Activated CD4-positive, alpha-beta T cell treated with anti-CD3 and anti-CD28 coated beads, Interleukin-2, amount 50 U/mL, for 4 hours (primary cell): Measurements from ENCODE around the gene MED13.
"Not testable (repeated sequence)": the region's sequence is repeated elsewhere in the genome, so short reads cannot be mapped to it uniquely, and the experiment has no call there.

Source experiments
- DNase-seq, 2 experiments: peaks; one replicate each; pipeline ENCODE4 v3.0.0-alpha.2; 2020

Gene MED13

DNA sequence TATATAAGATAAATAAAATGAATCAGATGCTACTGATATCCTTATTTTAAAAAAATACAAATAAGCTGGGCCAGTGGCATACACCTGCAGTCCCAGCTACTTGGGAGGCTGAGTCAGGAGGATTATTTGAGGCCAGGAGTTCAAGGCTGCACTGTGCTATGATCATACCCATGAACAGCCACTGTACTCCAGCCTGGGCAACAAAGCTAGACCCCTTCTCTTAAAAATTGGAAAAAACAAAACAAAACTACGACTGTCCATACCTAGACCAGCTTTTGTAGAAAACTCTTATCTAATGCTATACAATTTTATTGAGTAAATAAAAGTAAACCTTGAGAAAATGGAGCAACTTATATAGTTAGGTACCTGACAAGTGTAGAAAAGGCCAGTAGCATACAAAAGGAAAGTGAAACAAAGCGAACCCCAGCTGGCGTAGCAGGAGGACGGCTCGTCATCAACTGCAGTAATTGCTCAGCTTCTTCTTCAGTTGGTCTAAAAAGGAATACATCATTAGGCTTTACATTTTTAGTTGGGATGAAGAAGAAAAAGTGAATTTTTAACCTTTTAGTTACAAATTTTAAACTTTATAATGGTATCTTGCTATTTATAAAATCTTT, 160.9 kb downstream of the MED13 start:
- DNase-seq, result peak; percentile 5 to 8

DNA sequence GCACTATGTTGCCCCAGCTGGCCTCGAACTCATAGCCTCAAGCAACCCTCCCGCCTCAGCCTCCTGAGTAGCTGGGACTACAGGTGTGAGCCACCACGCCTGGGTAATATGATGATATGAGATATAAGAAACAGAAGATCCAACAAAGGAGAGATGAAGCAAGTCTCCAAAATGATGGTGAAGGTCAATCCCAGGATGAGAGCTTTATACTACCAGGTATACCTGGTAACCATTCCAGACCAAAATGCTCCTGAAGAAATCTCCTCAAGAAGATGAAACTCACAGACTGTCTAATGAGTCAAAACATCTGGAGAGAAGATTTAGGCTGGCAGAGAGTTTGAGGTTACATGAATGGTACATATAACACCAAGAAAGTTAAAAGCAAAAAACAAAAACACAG, 161.8 kb downstream of the MED13 start:
- no peak for DNase-seq

DNA sequence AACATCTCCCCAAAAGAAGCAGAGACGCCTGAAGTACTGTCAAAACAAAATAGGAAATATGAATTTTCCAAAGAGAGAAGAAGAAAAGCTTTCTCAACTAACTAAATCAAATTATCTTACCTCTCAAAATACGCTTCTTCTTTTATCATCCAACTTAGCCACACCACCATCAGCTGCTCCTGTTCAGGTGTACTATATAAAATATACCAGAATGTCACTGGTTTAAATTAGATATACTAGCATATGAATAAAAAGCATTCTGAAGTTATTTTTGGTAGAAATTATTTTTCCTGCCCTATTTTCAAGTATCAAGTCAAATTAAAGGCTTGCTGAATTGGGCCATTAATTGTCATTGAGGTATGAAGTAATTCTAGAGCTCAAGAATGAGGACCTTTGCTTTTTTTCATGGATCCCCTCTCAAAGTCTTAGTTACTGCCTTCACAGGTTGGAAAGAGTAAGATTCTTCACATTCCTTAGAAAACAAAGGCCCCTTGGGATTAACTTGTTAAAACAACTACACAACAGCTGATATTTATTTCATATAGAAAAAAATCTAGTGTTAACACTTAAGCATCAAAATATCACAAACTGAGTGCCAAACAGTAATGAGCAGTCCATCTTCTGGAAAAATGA, 167.4 kb downstream of the MED13 start:
- no peak for DNase-seq

DNA sequence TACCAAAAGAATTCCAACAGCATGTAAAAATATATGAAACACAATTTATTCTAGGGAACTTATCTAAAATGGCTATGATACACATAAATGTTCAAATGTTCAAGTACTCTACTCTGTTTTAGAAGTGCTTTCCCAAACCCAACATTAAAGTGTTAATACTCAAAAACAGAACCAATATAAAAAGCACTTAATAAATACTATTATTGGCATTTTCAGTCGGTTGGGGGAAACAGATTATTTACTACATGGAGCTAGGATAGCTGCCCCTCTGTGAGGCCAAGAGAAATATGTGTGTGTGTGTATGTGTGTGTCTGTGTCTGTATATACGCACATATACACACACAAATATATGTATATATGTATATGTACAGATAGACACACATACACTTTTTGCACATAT, 169.7 kb downstream of the MED13 start:
- no peak for DNase-seq

DNA sequence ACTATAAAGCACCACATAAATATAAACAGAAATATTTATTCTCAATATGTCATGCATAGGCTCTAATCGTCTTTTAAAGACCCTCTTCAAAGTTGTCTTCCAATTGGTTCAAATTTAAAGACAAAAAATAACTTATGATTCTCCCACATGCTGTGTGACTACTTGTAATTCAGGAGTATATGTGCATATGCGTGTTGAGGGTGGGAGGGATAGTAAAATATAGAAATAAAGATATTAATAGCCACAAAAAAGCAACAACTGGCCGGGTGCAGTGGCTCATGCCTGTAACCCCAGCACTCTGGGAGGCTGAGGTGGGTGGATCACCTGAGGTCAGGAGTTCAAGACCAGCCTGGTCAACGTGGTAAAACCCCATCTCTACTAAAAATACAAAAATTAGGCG, 170.8 kb downstream of the MED13 start:
- not testable (repeated sequence) for DNase-seq
